Nephron progenitor cell (in vitro differentiated cells): ENCODE results near the gene HORMAD2.
"Not testable (repeated sequence)": the region's sequence is repeated elsewhere in the genome, so short reads cannot be mapped to it uniquely, and the experiment has no call there.

Source experiments
- DNase-seq: peaks from one replicate; pipeline ENCODE4 v3.0.0; 2021
- H3K27ac Mint-ChIP-seq: 2 replicates; pipeline ENCODE4 v1.8.0; 2021; ENCODE audit warnings: mild to moderate bottlenecking, moderate library complexity, mixed read lengths
- H3K27me3 Mint-ChIP-seq: 2 replicates; pipeline ENCODE4 v1.8.0; 2021; ENCODE audit warnings: mild to moderate bottlenecking, low read depth, mixed read lengths; ENCODE audit not compliant: poor library complexity
- H3K36me3 Mint-ChIP-seq: 2 replicates; pipeline ENCODE4 v1.8.0; 2021; ENCODE audit warnings: low read depth, mixed read lengths
- H3K4me1 Mint-ChIP-seq: 2 replicates; pipeline ENCODE4 v1.8.0; 2021; ENCODE audit warnings: mixed read lengths
- H3K4me3 Mint-ChIP-seq: 2 replicates; pipeline ENCODE4 v1.8.0; 2021; ENCODE audit warnings: mild to moderate bottlenecking, moderate library complexity, mixed read lengths
- H3K9me3 Mint-ChIP-seq: 2 replicates; pipeline ENCODE4 v1.8.0; 2021; ENCODE audit warnings: mild to moderate bottlenecking, moderate library complexity, mixed read lengths
- TF ChIP-seq, protein P1 (sequence below): fragments of 200-600 bp; sonication (generic); IDR thresholded peaks from 2 replicates; pipeline ENCODE4 v1.5.0; 2021; ENCODE audit warnings: antibody characterized with exemption

Gene HORMAD2

DNA sequence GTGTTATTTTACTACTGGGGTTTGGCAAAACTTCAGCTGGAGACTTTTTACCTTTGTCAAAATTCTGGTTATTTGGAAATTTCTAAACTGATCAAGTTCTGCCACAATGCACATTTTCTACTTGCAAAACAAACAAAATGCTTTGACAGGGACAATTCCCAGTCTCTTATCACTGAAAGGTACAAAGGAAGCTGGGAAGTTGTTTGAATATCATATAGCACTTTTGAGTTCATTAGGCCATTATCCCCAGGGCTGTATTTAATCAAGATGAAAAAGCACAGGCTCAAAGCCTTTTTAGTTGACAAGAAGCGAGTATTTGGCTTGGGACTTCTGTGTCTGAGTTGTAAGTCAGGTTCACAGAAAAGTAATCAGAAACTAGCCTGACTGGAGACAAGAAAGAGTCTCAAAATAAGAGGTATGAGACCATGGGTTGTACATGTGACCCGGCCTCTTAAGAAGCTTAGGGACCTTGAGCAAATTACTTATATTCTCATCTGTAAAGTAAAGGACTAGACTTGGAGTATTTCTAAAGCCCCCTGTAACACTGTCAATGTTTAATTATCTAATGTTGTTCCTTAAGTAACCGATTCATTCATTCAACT, 2.9 kb upstream of the HORMAD2 start:
- peaks cover 3% of the 10 kb centered on the region for H3K9me3 Mint-ChIP-seq
- no peak overlapping the region for H3K4me3 Mint-ChIP-seq
- no peak for DNase-seq
- TF ChIP-seq, protein P1, sequence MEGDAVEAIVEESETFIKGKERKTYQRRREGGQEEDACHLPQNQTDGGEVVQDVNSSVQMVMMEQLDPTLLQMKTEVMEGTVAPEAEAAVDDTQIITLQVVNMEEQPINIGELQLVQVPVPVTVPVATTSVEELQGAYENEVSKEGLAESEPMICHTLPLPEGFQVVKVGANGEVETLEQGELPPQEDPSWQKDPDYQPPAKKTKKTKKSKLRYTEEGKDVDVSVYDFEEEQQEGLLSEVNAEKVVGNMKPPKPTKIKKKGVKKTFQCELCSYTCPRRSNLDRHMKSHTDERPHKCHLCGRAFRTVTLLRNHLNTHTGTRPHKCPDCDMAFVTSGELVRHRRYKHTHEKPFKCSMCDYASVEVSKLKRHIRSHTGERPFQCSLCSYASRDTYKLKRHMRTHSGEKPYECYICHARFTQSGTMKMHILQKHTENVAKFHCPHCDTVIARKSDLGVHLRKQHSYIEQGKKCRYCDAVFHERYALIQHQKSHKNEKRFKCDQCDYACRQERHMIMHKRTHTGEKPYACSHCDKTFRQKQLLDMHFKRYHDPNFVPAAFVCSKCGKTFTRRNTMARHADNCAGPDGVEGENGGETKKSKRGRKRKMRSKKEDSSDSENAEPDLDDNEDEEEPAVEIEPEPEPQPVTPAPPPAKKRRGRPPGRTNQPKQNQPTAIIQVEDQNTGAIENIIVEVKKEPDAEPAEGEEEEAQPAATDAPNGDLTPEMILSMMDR, result no peak
- H3K27me3 Mint-ChIP-seq, result peaks cover 44% of the 10 kb centered on the region
- H3K36me3 Mint-ChIP-seq, result no peaks in the 10 kb centered on the region
- no peak overlapping the region for H3K27ac Mint-ChIP-seq
- peaks cover 19% of the 10 kb centered on the region for H3K4me1 Mint-ChIP-seq

DNA sequence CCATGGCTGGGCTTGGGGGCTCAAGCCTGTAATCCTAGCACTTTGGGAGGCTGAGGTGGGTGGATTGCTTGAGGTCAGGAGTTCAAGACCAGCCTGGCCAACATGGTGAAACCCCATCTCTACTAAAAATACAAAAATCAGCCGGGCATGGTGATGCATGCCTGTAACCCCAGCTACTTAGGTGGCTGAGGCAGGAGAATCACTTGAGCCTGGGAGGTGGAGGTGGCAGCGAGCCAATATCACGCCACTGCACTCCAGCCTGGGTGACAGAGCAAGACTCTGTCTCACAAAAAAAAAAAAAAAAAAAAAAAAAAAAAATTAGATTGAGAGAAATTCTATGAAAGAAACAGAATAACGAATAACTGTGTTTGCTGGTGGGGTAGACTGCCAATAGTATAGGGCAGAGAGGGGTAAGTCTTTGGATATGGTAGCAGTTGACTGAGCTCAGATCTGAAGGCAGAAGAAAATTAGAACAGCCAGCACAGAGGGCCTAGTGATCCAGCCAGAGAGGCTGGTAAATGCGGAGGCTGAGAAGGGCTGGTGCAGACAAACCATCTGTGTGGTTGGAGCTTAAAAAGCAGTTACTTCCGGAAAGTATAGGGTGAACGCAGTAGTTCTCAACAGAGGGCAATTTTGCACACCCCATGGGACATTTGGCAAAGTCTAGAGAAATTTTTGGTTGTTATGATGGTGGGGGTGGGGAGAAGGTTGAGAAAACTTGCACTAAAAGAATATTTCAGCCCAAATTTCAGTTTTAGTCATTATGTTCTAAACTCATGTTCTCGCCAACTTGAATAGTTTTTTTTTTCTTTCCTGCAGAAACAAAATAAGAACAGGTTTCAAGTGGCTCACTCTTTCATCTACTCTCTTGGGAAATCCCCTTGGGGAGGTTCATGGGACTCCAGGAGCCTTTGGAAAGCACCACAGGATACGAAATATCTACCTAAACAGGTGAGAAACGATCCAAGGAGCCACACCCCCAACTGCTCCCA, 1.6 kb upstream of the HORMAD2 start:
- TF ChIP-seq, protein P1, result no peak
- no peak for DNase-seq
- Mint-ChIP-seq H3K4me3 (no peak overlapping the region), H3K4me1 (peaks cover 19% of the 10 kb centered on the region), H3K9me3 (peaks cover 6% of the 10 kb centered on the region), H3K27me3 (peaks cover 47% of the 10 kb centered on the region), H3K27ac (no peak overlapping the region), H3K36me3 (no peaks in the 10 kb centered on the region)

DNA sequence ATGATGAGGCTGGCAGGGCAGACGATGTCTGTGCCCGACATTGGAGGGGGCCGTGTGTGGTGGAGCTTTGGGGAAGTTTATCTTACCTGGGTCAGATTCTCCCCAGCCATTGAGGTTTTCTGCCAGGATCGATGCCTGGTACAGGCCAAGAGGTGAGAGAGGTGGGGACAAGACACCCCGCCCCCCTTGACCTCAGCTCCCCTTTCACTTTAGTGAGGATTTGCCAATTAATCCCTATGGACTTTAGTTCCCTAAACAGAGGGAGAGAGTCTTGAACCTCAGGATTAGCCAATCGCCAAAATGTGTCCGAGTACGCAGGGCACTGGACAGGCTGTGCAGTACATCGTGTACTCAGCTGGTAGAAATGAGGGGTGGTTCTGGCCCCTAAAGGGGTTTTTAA, 541 bp downstream of the HORMAD2 start:
- no peak overlapping the region for H3K4me3 Mint-ChIP-seq
- no peak for DNase-seq
- H3K36me3 Mint-ChIP-seq, result no peaks in the 10 kb centered on the region
- TF ChIP-seq, protein P1, result no peak
- H3K27ac Mint-ChIP-seq, result no peak overlapping the region
- peaks cover 12% of the 10 kb centered on the region for H3K9me3 Mint-ChIP-seq
- H3K27me3 Mint-ChIP-seq, result peaks cover 39% of the 10 kb centered on the region
- peaks cover 19% of the 10 kb centered on the region for H3K4me1 Mint-ChIP-seq

DNA sequence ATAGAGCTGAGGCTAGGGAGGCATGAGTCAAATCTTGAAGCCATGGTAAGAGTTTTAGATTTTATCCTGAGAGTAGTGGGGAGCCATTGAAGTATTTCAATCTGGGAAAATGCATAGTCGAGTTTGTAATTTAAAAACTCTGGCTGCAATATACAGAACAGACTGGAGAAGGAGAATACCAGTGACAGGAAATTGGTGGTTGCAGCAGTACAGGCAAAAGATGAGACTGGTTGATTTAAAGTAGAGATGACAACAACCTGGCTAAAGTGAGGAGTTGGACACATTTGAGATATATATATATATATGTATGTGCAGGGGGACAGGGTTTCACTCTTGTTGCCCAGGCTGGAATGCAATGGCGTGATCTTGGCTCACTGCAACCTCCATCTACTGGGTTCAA, 6.2 kb downstream of the HORMAD2 start:
- H3K27ac Mint-ChIP-seq, result no peak overlapping the region

DNA sequence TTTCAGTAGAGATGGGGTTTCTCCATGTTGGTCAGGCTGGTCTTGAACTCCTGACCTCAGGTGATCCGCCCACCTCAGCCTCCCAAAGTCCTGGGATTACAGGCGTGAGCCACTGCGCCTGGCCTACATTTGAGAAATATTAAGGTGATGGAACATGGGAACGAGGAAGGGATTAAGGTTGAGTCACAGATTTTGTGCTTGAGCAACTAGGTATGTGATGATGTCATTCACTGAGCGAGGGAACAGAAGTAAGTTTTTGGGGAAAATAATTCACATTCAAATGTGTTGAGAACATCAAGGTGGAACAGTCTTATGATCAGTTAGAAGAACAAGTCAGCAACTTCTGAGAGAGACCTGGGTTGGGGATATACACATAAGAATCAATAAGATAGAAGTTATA, 6.8 kb downstream of the HORMAD2 start:
- H3K4me1 Mint-ChIP-seq, H3K27ac Mint-ChIP-seq: not testable (repeated sequence)

More for the DNA sequence above, 6.2 kb downstream of the HORMAD2 start:
- TF ChIP-seq, protein P1, result no peak
- no peak for DNase-seq
- Mint-ChIP-seq H3K9me3 (peaks cover 9% of the 10 kb centered on the region), H3K36me3 (no peaks in the 10 kb centered on the region), H3K4me3 (no peak overlapping the region), H3K27me3 (peaks cover 33% of the 10 kb centered on the region), H3K4me1 (no peaks in the 10 kb centered on the region)

DNA sequence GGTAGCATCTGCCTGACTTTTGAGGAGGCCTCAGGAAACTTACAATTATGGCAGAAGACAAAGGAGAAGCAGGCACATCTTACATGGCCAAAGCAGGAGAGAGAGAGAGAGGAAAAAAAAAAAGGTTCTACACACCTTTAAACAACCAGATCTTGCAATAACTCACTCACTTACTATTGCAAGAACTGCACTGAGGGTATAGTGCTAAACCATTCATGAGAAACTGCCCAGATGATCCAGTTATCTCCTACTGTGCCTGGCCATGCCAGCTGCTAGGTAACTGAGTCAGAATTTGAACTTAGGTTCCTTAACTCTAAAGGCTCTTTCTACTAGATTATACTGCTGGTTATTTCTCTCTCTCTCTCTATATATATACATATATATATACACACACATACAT, 7.3 kb downstream of the HORMAD2 start:
- H3K36me3 Mint-ChIP-seq, result no peaks in the 10 kb centered on the region
- no peak overlapping the region for H3K27ac Mint-ChIP-seq
- no peak overlapping the region for H3K4me3 Mint-ChIP-seq
- TF ChIP-seq, protein P1, result no peak
- H3K4me1 Mint-ChIP-seq, result no peaks in the 10 kb centered on the region
- H3K27me3 Mint-ChIP-seq, result peaks cover 32% of the 10 kb centered on the region
- no peak for DNase-seq
- peaks cover 16% of the 10 kb centered on the region for H3K9me3 Mint-ChIP-seq

More for the DNA sequence above, 6.8 kb downstream of the HORMAD2 start:
- H3K9me3 Mint-ChIP-seq, H3K4me3 Mint-ChIP-seq, DNase-seq, H3K36me3 Mint-ChIP-seq: not testable (repeated sequence)
- H3K27me3 Mint-ChIP-seq, result peaks cover 33% of the 10 kb centered on the region
